Hepatocyte (in vitro differentiated cells): ENCODE measurements around the gene ZFYVE19. TPM values are rescaled to one million over a fixed set of nuclear protein-coding genes. Genes with fewer than 3 reads are reported as not detected.

Source experiments
- DNase-seq: peaks from one replicate; pipeline ENCODE4 v3.0.0-alpha.2; 2016; ENCODE audit warnings: low spot score
- H2AFZ ChIP-seq: fragments of 200-600 bp; sonication (generic); 2 replicates; pipeline ENCODE4 v1.6.0; 2016; ENCODE audit warnings: antibody characterized with exemption, mild to moderate bottlenecking
- H3K27ac ChIP-seq: fragments of 200-600 bp; sonication (generic); 2 replicates; pipeline ENCODE4 v1.5.1; 2016; ENCODE audit warnings: mild to moderate bottlenecking
- H3K27me3 ChIP-seq: fragments of 200-600 bp; sonication (generic); 2 replicates; pipeline ENCODE4 v1.6.1; 2016
- H3K36me3 ChIP-seq: fragments of 200-600 bp; sonication (generic); replicated peaks from 2 replicates; pipeline ENCODE4 v1.5.1; 2016; ENCODE audit warnings: low read depth; ENCODE audit not compliant: insufficient read depth
- H3K4me1 ChIP-seq: fragments of 200-600 bp; sonication (generic); 2 replicates; pipeline ENCODE4 v1.5.1; 2016; ENCODE audit warnings: mild to moderate bottlenecking, moderate library complexity; ENCODE audit not compliant: insufficient read depth
- H3K4me2 ChIP-seq: fragments of 200-600 bp; sonication (generic); 2 replicates; pipeline ENCODE4 v1.6.0; 2016
- H3K4me3 ChIP-seq: fragments of 200-600 bp; sonication (generic); 2 replicates; pipeline ENCODE4 v1.5.1; 2016; ENCODE audit warnings: mild to moderate bottlenecking
- H3K79me2 ChIP-seq: fragments of 200-600 bp; sonication (generic); 2 replicates; pipeline ENCODE4 v1.6.0; 2017; ENCODE audit warnings: mild to moderate bottlenecking
- H3K9me2 ChIP-seq: fragments of 200-600 bp; sonication (generic); replicated peaks from 2 replicates; pipeline ENCODE4 v1.6.0; 2017; ENCODE audit warnings: mild to moderate bottlenecking; ENCODE audit not compliant: insufficient read depth
- H3K9me3 ChIP-seq: fragments of 200-600 bp; sonication (generic); 2 replicates; pipeline ENCODE4 v1.5.1; 2016; ENCODE audit warnings: low read depth, mild to moderate bottlenecking
- H4K20me1 ChIP-seq: fragments of 200-600 bp; sonication (generic); 2 replicates; pipeline ENCODE4 v1.6.0; 2016; ENCODE audit warnings: mild to moderate bottlenecking; ENCODE audit not compliant: insufficient read depth, poor library complexity, severe bottlenecking
- EZH2 ChIP-seq: fragments of 200-600 bp; sonication (generic); IDR thresholded peaks from 2 replicates; pipeline ENCODE4 v1.6.1; 2016; ENCODE audit warnings: antibody characterized with exemption, mild to moderate bottlenecking, borderline replicate concordance
- EZH2phosphoT487 ChIP-seq: fragments of 200-600 bp; sonication (generic); IDR thresholded peaks from one replicate; pipeline ENCODE4 v1.6.1; 2018; ENCODE audit warnings: antibody characterized with exemption, mild to moderate bottlenecking, low read depth, moderate library complexity; ENCODE audit not compliant: unreplicated experiment, severe bottlenecking
- WGBS: methylation state at CpG from one replicate; pipeline ENCODE4 v1.1.6; 2016; ENCODE audit warnings: low lambda C conversion rate; ENCODE audit errors: missing lambda C conversion rate; 5-methylcytosine and 5-hydroxymethylcytosine counted together
- polyA plus RNA-seq: library from polyadenylated mRNA; unstranded; fragments of >200 nt; fragmentation: Nextera tagmentation; extraction: Ambion mirVana; gene quantifications from 2 replicates; pipeline ENCODE4 v1.2.1, GENCODE V29; 2016
- total RNA-seq: library from RNA; depleted of rRNA; stranded (reverse); fragments of >200 nt; gene quantifications from 2 replicates; pipeline ENCODE4 v1.2.3, GENCODE V29; 2014
- TF ChIP-seq, protein P1 (sequence below): fragments of 200-600 bp; sonication (generic); IDR thresholded peaks from 2 replicates; pipeline ENCODE4 v1.5.1; 2016; ENCODE audit warnings: antibody characterized with exemption, mild to moderate bottlenecking; ENCODE audit not compliant: poor library complexity

Gene ZFYVE19
- total and polyA plus RNA-seq, 2 experiments from 2014 or later: 25.4 to 25.6 TPM

DNA sequence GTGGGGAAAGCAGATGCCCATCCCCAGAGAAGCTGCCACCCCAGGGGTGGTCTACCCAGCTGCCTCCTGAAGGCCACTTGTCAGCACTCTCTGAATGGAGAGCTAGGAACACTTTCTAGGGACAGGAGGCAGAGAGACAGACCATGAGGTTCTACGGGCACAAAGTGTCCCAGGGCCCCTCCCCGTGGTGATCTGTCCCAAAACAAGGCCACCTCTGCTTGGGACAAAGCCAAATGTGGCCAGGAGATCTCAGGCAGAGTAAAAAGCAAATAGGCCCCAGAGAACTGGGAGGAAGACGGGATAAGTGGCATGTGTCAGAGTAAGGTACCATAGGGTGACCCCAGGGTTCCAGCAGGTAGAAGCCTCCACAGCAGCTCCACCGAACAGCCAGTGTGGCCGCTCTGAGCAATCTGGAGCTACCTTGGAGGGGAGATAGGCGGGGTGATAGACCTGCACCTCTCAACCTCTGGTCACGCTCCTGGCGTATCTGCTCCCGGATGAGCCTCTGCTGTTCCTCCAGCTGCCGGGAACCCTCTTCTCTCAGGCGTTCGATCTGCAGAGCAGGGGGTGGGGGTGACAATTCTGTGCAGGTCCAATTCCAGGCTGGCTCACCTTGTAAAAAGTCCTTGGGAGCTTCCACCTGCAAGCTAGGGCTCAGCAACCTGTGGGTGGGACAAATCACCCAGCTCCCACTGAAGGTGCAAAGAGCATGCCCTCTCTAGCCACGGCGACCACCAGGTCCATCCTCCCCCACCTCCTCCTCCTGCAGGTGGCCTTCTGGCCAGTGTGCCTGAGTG lies 31.0 kb upstream of the ZFYVE19 start:
- Histone ChIP-seq H3K79me2 (no peaks in the 10 kb centered on the region), H3K9me3 (no peaks in the 10 kb centered on the region), H3K27me3 (no peaks in the 10 kb centered on the region), H3K4me2 (no peak overlapping the region), H3K36me3 (no peaks in the 10 kb centered on the region), H3K27ac (no peak overlapping the region), H2AFZ (no peak overlapping the region), H3K9me2 (no peaks in the 10 kb centered on the region), H3K4me3 (no peak overlapping the region), H4K20me1 (no peaks in the 10 kb centered on the region), H3K4me1 (no peaks in the 10 kb centered on the region)
- DNase-seq: no peak
- WGBS: 97% methylated on average over 14 of the region's 14 CpGs
- no peak for TF ChIP-seq EZH2

GRCh38 chr15:40776537-40777141 lies 30.2 kb upstream of the ZFYVE19 start:
- Histone ChIP-seq H2AFZ (no peak overlapping the region), H3K4me3 (no peak overlapping the region), H3K36me3 (no peaks in the 10 kb centered on the region), H3K9me3 (no peaks in the 10 kb centered on the region), H3K27me3 (no peaks in the 10 kb centered on the region), H3K4me1 (no peaks in the 10 kb centered on the region), H4K20me1 (no peaks in the 10 kb centered on the region), H3K27ac (no peak overlapping the region), H3K4me2 (no peak overlapping the region), H3K79me2 (no peaks in the 10 kb centered on the region), H3K9me2 (no peaks in the 10 kb centered on the region)
- DNase-seq: no peak
- TF ChIP-seq EZH2 (no peak), EZH2phosphoT487 (no peak)
- TF ChIP-seq, protein P1, sequence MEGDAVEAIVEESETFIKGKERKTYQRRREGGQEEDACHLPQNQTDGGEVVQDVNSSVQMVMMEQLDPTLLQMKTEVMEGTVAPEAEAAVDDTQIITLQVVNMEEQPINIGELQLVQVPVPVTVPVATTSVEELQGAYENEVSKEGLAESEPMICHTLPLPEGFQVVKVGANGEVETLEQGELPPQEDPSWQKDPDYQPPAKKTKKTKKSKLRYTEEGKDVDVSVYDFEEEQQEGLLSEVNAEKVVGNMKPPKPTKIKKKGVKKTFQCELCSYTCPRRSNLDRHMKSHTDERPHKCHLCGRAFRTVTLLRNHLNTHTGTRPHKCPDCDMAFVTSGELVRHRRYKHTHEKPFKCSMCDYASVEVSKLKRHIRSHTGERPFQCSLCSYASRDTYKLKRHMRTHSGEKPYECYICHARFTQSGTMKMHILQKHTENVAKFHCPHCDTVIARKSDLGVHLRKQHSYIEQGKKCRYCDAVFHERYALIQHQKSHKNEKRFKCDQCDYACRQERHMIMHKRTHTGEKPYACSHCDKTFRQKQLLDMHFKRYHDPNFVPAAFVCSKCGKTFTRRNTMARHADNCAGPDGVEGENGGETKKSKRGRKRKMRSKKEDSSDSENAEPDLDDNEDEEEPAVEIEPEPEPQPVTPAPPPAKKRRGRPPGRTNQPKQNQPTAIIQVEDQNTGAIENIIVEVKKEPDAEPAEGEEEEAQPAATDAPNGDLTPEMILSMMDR: no peak
- WGBS: 95% methylated on average over 11 of the region's 11 CpGs

GRCh38 chr15:40782609-40783227 lies 24.2 kb upstream of the ZFYVE19 start:
- Histone ChIP-seq H3K4me2 (no peak overlapping the region), H3K9me2 (no peaks in the 10 kb centered on the region), H3K4me1 (peaks cover 12% of the 10 kb centered on the region), H2AFZ (no peak overlapping the region), H3K27me3 (no peaks in the 10 kb centered on the region), H3K79me2 (peaks cover 33% of the 10 kb centered on the region), H3K4me3 (no peak overlapping the region), H4K20me1 (no peaks in the 10 kb centered on the region), H3K36me3 (no peaks in the 10 kb centered on the region), H3K27ac (no peak overlapping the region), H3K9me3 (no peaks in the 10 kb centered on the region)
- TF ChIP-seq, protein P1: peak; percentile 67
- TF ChIP-seq EZH2phosphoT487: no peak
- 64% methylated on average over 8 of the region's 8 CpGs for WGBS
- peak; percentile 86 for DNase-seq

- no peaks in the 10 kb centered on the region for H3K36me3 ChIP-seq
Observed at GRCh38 chr15:40785164-40785563, 21.7 kb upstream of the ZFYVE19 start.

More at GRCh38 chr15:40785164-40785563, 21.7 kb upstream of the ZFYVE19 start:
- Histone ChIP-seq H4K20me1 (no peaks in the 10 kb centered on the region), H3K27ac (no peak overlapping the region), H3K9me3 (no peaks in the 10 kb centered on the region), H2AFZ (no peak overlapping the region), H3K79me2 (peaks cover 42% of the 10 kb centered on the region), H3K4me2 (no peak overlapping the region), H3K4me3 (no peak overlapping the region), H3K27me3 (no peaks in the 10 kb centered on the region), H3K4me1 (peaks cover 16% of the 10 kb centered on the region), H3K9me2 (no peaks in the 10 kb centered on the region)
- 87% methylated on average over 3 of the region's 3 CpGs for WGBS
- TF ChIP-seq, protein P1: peak; percentile 31
- no peak for TF ChIP-seq EZH2phosphoT487
- no peak for DNase-seq
